GM18907 (cell line): ENCODE data around the gene HDAC10.

ENCODE experiments used
- ATAC-seq: cut with Tn5 transposase; IDR thresholded peaks from one replicate; pipeline ENCODE4 v1.9.1; 2021; ENCODE audit warnings: mild to moderate bottlenecking, moderate library complexity; ENCODE audit not compliant: unreplicated experiment

Gene HDAC10

GRCh38 chr22:50257041-50257440 lies 6.0 kb upstream of the HDAC10 start:
- ATAC-seq, result no peak

- no peak for ATAC-seq
Measured at GRCh38 chr22:50256258-50256862, 5.3 kb upstream of the HDAC10 start.

- no peak for ATAC-seq
Measured at GRCh38 chr22:50255607-50256006, 4.5 kb upstream of the HDAC10 start.

GRCh38 chr22:50255099-50255498 lies 4.0 kb upstream of the HDAC10 start:
- ATAC-seq, result no peak

- no peak for ATAC-seq
Measured at GRCh38 chr22:50253941-50254340, 2.9 kb upstream of the HDAC10 start.

GRCh38 chr22:50253046-50253915 lies 2.2 kb upstream of the HDAC10 start:
- no peak for ATAC-seq

GRCh38 chr22:50252082-50253045 lies 1.3 kb upstream of the HDAC10 start:
- no peak for ATAC-seq

- peak; percentile 3 for ATAC-seq
Measured at GRCh38 chr22:50251477-50252081, 514 bp upstream of the HDAC10 start.

GRCh38 chr22:50250249-50250554 lies 863 bp downstream of the HDAC10 start:
- ATAC-seq, result no peak

- ATAC-seq, result no peak
Measured at GRCh38 chr22:50249341-50250248, 1.5 kb downstream of the HDAC10 start.

- ATAC-seq, result no peak
Measured at GRCh38 chr22:50248196-50249081, 2.6 kb downstream of the HDAC10 start.

- no peak for ATAC-seq
Measured at GRCh38 chr22:50247748-50248147, 3.3 kb downstream of the HDAC10 start.

- no peak for ATAC-seq
Measured at GRCh38 chr22:50246242-50247175, 4.6 kb downstream of the HDAC10 start.

- ATAC-seq, result peak; percentile 5
Measured at GRCh38 chr22:50245214-50246072, 5.6 kb downstream of the HDAC10 start.

GRCh38 chr22:50244420-50245213 lies 6.4 kb downstream of the HDAC10 start, which contains the start of gene TUBGCP6:
Gene TUBGCP6, minus strand, starts transcription at chr22:50245023. Its CDS starts 564 bp downstream, at chr22:50244459.
- peak; percentile 69 for ATAC-seq
